ENCODE data around the gene MYCL. TPM values are rescaled to one million over a fixed set of nuclear protein-coding genes. Genes with fewer than 3 reads are reported as not detected.

MYCL gene
- total and polyA plus RNA-seq, 2 of the 13 experiments (the other 11 are each of a cell fraction or from before 2014, with no cell fraction given), result 0.31 to 1.7 TPM

GRCh38 chr1:39900662-39901463, 854 bp downstream of the MYCL start (continued):
- no peak for TF ChIP-seq NBN (conservative IDR thresholded peaks at IDR 0.05)
- TF ChIP-seq ARNT2 (CRISPR knock-in tag; IDR thresholded peaks at IDR 0.05; ENCODE audit: low read depth), result 0 out of 2 replicates have a peak, but pooled peaks have one; percentile 45
- TF ChIP-seq, protein P1, sequence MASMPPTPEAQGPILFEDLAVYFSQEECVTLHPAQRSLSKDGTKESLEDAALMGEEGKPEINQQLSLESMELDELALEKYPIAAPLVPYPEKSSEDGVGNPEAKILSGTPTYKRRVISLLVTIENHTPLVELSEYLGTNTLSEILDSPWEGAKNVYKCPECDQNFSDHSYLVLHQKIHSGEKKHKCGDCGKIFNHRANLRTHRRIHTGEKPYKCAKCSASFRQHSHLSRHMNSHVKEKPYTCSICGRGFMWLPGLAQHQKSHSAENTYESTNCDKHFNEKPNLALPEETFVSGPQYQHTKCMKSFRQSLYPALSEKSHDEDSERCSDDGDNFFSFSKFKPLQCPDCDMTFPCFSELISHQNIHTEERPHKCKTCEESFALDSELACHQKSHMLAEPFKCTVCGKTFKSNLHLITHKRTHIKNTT (CRISPR knock-in tag; IDR thresholded peaks at IDR 0.05), result no peak
- no peak for TF ChIP-seq TAF1 (CRISPR knock-in tag; IDR thresholded peaks at IDR 0.05)
- peak; percentile 38; the same call in 1 of the 2 replicates for TF ChIP-seq ARID4A (CRISPR knock-in tag; IDR thresholded peaks at IDR 0.05; ENCODE audit: borderline replicate concordance)
- no peak for TF ChIP-seq ZEB1 (IDR thresholded peaks at IDR 0.05; ENCODE audit: insufficient replicate concordance, low read depth)
- TF ChIP-seq FOXP1 (IDR thresholded peaks at IDR 0.05), result no peak
- 0 out of 2 replicates have a peak, but pooled peaks have one; percentile 28 for TF ChIP-seq FOXP1 (CRISPR knock-in tag; IDR thresholded peaks at IDR 0.05)
- TF ChIP-seq MED8 (CRISPR knock-in tag; IDR thresholded peaks at IDR 0.05; ENCODE audit: insufficient replicate concordance), result no peak
- TF ChIP-seq ZNF687 (CRISPR knock-in tag; IDR thresholded peaks at IDR 0.05), result peak; percentile 78
- TF ChIP-seq MBD4 (IDR thresholded peaks at IDR 0.05; ENCODE audit: borderline replicate concordance, low read length), result no peak
- no peak for TF ChIP-seq REPIN1 (CRISPR knock-in tag; IDR thresholded peaks at IDR 0.05; ENCODE audit: borderline replicate concordance, low read depth)
- no peak for TF ChIP-seq HOXD1 (CRISPR knock-in tag; IDR thresholded peaks at IDR 0.05)
- TF ChIP-seq, protein P2, sequence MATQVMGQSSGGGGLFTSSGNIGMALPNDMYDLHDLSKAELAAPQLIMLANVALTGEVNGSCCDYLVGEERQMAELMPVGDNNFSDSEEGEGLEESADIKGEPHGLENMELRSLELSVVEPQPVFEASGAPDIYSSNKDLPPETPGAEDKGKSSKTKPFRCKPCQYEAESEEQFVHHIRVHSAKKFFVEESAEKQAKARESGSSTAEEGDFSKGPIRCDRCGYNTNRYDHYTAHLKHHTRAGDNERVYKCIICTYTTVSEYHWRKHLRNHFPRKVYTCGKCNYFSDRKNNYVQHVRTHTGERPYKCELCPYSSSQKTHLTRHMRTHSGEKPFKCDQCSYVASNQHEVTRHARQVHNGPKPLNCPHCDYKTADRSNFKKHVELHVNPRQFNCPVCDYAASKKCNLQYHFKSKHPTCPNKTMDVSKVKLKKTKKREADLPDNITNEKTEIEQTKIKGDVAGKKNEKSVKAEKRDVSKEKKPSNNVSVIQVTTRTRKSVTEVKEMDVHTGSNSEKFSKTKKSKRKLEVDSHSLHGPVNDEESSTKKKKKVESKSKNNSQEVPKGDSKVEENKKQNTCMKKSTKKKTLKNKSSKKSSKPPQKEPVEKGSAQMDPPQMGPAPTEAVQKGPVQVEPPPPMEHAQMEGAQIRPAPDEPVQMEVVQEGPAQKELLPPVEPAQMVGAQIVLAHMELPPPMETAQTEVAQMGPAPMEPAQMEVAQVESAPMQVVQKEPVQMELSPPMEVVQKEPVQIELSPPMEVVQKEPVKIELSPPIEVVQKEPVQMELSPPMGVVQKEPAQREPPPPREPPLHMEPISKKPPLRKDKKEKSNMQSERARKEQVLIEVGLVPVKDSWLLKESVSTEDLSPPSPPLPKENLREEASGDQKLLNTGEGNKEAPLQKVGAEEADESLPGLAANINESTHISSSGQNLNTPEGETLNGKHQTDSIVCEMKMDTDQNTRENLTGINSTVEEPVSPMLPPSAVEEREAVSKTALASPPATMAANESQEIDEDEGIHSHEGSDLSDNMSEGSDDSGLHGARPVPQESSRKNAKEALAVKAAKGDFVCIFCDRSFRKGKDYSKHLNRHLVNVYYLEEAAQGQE (IDR thresholded peaks at IDR 0.05; ENCODE audit: borderline replicate concordance in 1 of 2, low read depth in 1 of 2, low read length in 2 of 2), result no peak
- TF ChIP-seq ZNF75D (CRISPR knock-in tag; IDR thresholded peaks at IDR 0.05; ENCODE audit: borderline replicate concordance), result no peak
